Progenitor cell of endocrine pancreas (in vitro differentiated cells): ENCODE data around the gene SEMA6B. TPM values are rescaled to one million over a fixed set of nuclear protein-coding genes. Genes with fewer than 3 reads are reported as not detected.

Source experiments
- DNase-seq: peaks from one replicate; pipeline ENCODE4 v3.0.0; 2021; ENCODE audit warnings: low spot score; ENCODE audit not compliant: unreplicated experiment
- H3K27ac Mint-ChIP-seq: 2 replicates; pipeline ENCODE4 v1.8.0; 2021; ENCODE audit warnings: mild to moderate bottlenecking, moderate library complexity, mixed read lengths
- H3K27me3 Mint-ChIP-seq: 2 replicates; pipeline ENCODE4 v1.8.0; 2021; ENCODE audit warnings: mixed read lengths
- H3K36me3 Mint-ChIP-seq: 2 replicates; pipeline ENCODE4 v1.8.0; 2022; ENCODE audit warnings: mixed read lengths; ENCODE audit not compliant: insufficient read depth
- H3K4me1 Mint-ChIP-seq: 2 replicates; pipeline ENCODE4 v1.8.0; 2021; ENCODE audit warnings: low read depth, mixed read lengths
- H3K4me3 Mint-ChIP-seq: 2 replicates; pipeline ENCODE4 v1.8.0; 2021; ENCODE audit warnings: low read depth, mild to moderate bottlenecking, moderate library complexity, mixed read lengths
- H3K9me3 Mint-ChIP-seq: 2 replicates; pipeline ENCODE4 v1.8.0; 2021; ENCODE audit warnings: low read depth, mixed read lengths
- total RNA-seq: library from RNA; stranded (reverse); gene quantifications from 2 replicates; pipeline ENCODE4 v1.2.1, GENCODE V29; 2021
- TF ChIP-seq, protein P1 (sequence below): fragments of 200-600 bp; sonication (generic); IDR thresholded peaks from one replicate; pipeline ENCODE4 v1.5.0; 2021; ENCODE audit warnings: antibody characterized with exemption, mild to moderate bottlenecking; ENCODE audit not compliant: unreplicated experiment

Gene SEMA6B
- total RNA-seq, 1 donor from 2014 or later, result 26.6 TPM

DNA sequence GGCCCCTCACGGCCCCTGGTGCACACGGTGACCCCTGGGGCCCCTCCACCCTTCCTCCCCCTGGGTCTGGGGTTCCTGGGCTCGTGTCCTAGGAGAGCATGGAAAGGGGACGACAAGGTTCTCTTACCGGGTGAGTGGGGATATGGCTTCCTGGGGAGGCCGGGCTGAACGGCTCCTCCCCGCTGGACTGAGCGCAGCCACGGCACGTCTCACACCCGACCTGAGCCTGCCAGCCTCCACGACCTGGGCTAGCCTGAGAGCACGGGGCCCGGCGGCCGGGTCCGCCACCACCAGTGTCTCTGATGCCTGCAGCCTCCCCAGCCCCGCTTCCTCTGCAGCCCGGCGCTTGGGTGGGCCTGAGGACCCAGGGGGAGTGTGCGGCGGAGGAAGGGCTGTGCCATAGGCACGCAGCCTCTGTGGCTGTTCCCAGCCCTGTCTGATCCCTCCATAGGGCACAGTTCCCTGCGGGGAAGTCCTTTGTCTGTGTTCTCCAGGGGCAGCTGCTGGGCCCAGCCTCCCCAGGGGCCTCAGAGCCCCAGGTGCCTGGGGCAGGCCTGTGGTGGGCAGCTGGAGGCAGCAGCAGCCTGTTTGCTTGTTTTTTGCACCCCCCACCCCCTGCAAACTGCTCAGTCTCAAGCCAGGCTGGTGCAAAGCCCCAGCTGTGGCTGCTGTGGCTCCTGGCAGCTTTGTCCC is 56.2 kb downstream of the SEMA6B start:
- DNase-seq, result no peak
- Mint-ChIP-seq H3K9me3 (no peaks in the 10 kb centered on the region), H3K36me3 (peaks cover 16% of the 10 kb centered on the region), H3K27ac (no peak overlapping the region), H3K4me3 (no peak overlapping the region), H3K27me3 (no peaks in the 10 kb centered on the region), H3K4me1 (no peaks in the 10 kb centered on the region)
- TF ChIP-seq, protein P1, sequence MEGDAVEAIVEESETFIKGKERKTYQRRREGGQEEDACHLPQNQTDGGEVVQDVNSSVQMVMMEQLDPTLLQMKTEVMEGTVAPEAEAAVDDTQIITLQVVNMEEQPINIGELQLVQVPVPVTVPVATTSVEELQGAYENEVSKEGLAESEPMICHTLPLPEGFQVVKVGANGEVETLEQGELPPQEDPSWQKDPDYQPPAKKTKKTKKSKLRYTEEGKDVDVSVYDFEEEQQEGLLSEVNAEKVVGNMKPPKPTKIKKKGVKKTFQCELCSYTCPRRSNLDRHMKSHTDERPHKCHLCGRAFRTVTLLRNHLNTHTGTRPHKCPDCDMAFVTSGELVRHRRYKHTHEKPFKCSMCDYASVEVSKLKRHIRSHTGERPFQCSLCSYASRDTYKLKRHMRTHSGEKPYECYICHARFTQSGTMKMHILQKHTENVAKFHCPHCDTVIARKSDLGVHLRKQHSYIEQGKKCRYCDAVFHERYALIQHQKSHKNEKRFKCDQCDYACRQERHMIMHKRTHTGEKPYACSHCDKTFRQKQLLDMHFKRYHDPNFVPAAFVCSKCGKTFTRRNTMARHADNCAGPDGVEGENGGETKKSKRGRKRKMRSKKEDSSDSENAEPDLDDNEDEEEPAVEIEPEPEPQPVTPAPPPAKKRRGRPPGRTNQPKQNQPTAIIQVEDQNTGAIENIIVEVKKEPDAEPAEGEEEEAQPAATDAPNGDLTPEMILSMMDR, result no peak

DNA sequence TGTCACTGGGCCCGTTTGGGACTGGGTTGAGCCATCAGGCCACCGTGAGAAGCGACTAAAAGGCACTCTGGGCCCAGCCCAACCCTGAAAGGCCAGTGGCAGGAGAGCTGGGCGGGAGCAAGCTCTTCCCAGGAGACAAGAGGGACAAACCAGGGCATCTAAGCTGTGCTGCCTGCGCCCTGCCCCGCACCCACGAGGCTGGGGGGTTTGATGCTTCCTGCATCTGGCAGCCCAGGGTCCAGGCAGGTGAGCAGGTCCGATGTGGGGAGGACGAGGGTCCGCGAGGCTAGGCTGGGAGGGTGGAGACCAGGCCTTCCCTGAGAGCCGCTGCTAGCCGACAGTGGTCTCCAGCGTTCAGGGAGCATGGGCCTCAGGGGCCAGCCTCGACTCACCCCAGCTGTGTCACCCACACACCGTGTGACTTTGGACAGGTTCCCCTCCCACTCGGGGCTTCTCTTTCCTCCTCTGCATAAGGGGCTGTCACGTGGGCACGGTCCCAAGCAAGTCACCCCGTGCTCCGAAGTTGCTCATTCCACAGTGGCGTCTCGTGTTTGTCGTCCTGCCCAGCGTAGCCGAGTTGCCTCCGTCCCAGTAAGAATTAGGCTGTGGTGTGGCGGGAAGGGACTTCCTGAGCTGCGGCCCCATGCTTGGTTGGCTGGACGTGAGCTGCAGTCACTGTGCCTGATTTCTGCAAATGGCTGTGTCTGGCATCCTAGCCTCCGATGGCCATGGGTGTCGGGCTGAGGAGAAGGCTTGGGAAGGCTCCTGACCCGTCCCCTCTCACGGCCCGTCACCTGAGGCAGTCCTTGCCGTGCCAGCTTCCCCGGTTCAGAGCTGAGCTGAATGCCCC is 57.0 kb downstream of the SEMA6B start:
- H3K4me1 Mint-ChIP-seq, result no peaks in the 10 kb centered on the region
- H3K9me3 Mint-ChIP-seq, result no peaks in the 10 kb centered on the region
- TF ChIP-seq, protein P1, result no peak
- DNase-seq, result no peak
- no peaks in the 10 kb centered on the region for H3K27me3 Mint-ChIP-seq
- no peak overlapping the region for H3K4me3 Mint-ChIP-seq
- peaks cover 16% of the 10 kb centered on the region for H3K36me3 Mint-ChIP-seq
- H3K27ac Mint-ChIP-seq, result no peak overlapping the region

DNA sequence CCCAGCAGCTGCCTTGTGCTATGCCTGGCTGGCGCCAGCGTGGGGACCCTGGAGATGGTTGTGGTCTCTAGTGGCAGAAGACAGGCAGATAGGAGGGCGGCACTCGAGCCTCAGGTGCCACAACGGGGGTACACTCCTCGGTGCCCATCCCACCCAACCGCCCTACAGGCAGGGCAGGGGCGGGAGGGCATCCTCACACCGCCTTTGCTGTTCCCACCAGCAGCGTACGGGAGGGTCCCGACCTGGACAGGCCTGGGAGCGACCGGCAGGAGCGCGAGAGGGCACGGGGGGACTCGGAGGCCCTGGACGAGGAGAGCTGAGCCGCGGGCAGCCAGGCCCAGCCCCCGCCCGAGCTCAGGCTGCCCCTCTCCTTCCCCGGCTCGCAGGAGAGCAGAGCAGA is 57.8 kb downstream of the SEMA6B start:
- no peak for DNase-seq
- no peak overlapping the region for H3K4me3 Mint-ChIP-seq
- peaks cover 15% of the 10 kb centered on the region for H3K36me3 Mint-ChIP-seq
- no peaks in the 10 kb centered on the region for H3K4me1 Mint-ChIP-seq
- TF ChIP-seq, protein P1, result no peak
- H3K9me3 Mint-ChIP-seq, result no peaks in the 10 kb centered on the region
- no peaks in the 10 kb centered on the region for H3K27me3 Mint-ChIP-seq
- no peak overlapping the region for H3K27ac Mint-ChIP-seq

DNA sequence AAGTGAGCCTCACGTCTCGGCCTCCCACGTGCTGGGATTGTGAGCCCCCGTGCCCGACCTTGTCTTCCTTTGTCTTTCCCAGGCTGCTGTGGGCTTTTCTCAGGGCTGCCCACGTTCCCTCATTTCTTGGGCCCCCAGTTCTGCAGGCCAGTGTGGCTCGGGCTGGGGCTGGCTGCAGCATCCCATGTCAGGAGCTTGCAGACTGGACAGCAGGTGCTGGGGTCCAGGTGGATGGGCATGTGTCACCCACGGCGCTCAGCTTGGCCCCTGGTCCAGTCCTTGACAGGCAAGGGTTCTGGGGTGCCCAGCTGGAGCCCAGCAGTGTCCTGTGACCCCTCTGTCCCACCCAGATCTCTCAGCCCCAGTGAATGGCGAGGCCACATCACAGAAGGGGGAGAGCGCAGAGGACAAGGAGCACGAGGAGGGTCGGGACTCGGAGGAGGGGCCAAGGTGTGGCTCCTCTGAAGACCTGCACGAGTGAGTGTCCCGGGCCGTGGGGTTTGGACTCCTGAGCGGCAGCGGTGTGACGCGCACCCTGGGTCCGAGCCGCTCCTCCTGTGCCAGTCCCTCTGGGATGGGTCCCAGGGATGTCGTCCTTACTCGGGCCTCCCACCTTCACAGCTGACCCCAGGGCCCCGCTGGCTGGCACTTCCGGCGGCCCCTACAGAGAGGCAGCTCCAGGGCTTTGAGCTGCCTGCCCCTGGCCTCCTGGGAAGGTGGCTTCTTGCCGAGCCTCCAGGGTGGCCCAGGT is 58.5 kb downstream of the SEMA6B start:
- Mint-ChIP-seq H3K27me3 (no peaks in the 10 kb centered on the region), H3K9me3 (no peaks in the 10 kb centered on the region), H3K4me3 (no peak overlapping the region), H3K4me1 (no peaks in the 10 kb centered on the region), H3K27ac (peak overlapping the region; percentile 52), H3K36me3 (peaks cover 9% of the 10 kb centered on the region)
- no peak for DNase-seq
- TF ChIP-seq, protein P1, result no peak

DNA sequence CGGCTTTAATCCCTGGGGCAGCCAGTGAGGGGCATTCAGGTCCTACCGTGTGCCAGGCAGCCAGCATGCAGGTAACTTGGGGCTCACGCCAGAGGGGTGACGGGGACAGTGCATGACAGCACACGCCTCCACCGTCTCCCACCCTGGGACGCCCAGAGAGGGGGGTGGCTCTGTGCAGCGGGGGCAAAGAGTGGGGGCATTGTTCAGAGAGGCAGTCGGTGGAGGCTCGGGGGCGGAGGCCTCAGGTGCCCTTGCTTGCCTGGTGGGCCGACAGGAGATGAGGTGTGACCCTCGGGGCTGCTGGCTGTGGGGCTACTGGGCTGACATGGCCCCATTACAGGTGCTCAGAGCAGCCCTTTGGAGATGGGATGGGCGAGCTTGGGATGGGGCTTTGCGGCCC is 59.6 kb downstream of the SEMA6B start:
- H3K4me1 Mint-ChIP-seq, result no peaks in the 10 kb centered on the region
- peaks cover 4% of the 10 kb centered on the region for H3K36me3 Mint-ChIP-seq
- no peak for DNase-seq
- H3K4me3 Mint-ChIP-seq, result no peak overlapping the region
- no peaks in the 10 kb centered on the region for H3K9me3 Mint-ChIP-seq
- H3K27me3 Mint-ChIP-seq, result no peaks in the 10 kb centered on the region
- H3K27ac Mint-ChIP-seq, result no peak overlapping the region
- TF ChIP-seq, protein P1, result no peak
